H9 (cell line): ENCODE results near the gene GABRB1. TPM values are rescaled to one million over a fixed set of nuclear protein-coding genes. Genes with fewer than 3 reads are reported as not detected.

ENCODE experiments used
- DNase-seq: peaks from one replicate; pipeline ENCODE4 v3.0.0-alpha.2; 2017
- H2AFZ ChIP-seq: one replicate; pipeline ENCODE4 v1.6.1; 2013; ENCODE audit warnings: mild to moderate bottlenecking, low read length, control low read depth, moderate library complexity
- H2AK5ac ChIP-seq: 2 replicates; pipeline ENCODE4 v1.6.1; 2013; ENCODE audit warnings: low read length, control low read depth, mixed read lengths; ENCODE audit not compliant: insufficient read length
- H2BK120ac ChIP-seq: one replicate; pipeline ENCODE4 v1.6.1; 2013; ENCODE audit warnings: low read depth, mild to moderate bottlenecking, low read length, control low read depth, inconsistent platforms; ENCODE audit not compliant: poor library complexity, severe bottlenecking
- H2BK12ac ChIP-seq: 2 replicates; pipeline ENCODE4 v1.6.1; 2013; ENCODE audit warnings: low read length, control low read depth, mixed read lengths, low read depth; ENCODE audit not compliant: insufficient read length
- H2BK15ac ChIP-seq: 2 replicates; pipeline ENCODE4 v1.6.1; 2013; ENCODE audit warnings: low read depth, low read length, control low read depth
- H2BK20ac ChIP-seq: one replicate; pipeline ENCODE4 v1.6.1; 2013; ENCODE audit warnings: low read depth, mild to moderate bottlenecking, low read length, control low read depth, inconsistent platforms; ENCODE audit not compliant: poor library complexity, severe bottlenecking
- H2BK5ac ChIP-seq: 2 replicates; pipeline ENCODE4 v1.6.1; 2013; ENCODE audit warnings: low read length, control low read depth, mixed read lengths; ENCODE audit not compliant: insufficient read length
- H3K14ac ChIP-seq: 2 replicates; pipeline ENCODE4 v1.6.1; 2013; ENCODE audit warnings: low read length, control low read depth; ENCODE audit not compliant: insufficient read depth
- H3K18ac ChIP-seq: 2 replicates; pipeline ENCODE4 v1.6.1; 2013; ENCODE audit warnings: low read depth, mild to moderate bottlenecking, mixed read lengths, low read length, control low read depth; ENCODE audit not compliant: insufficient read length
- H3K23ac ChIP-seq: 2 replicates; pipeline ENCODE4 v1.6.1; 2013; ENCODE audit warnings: low read length, control low read depth, mixed read lengths, low read depth; ENCODE audit not compliant: insufficient read length
- H3K23me2 ChIP-seq: 2 replicates; pipeline ENCODE4 v1.6.1; 2013; ENCODE audit warnings: low read depth, mild to moderate bottlenecking, mixed read lengths, low read length, control low read depth; ENCODE audit not compliant: insufficient read length, poor library complexity, severe bottlenecking
- H3K27ac ChIP-seq: 2 replicates; pipeline ENCODE4 v1.5.1; 2013; ENCODE audit warnings: low read length, control low read depth, mixed read lengths, low read depth; ENCODE audit not compliant: insufficient read length
- H3K27me3 ChIP-seq: 2 replicates; pipeline ENCODE4 v1.6.1; 2013; ENCODE audit warnings: low read length, control low read depth, inconsistent platforms; ENCODE audit not compliant: insufficient read depth
- H3K4ac ChIP-seq: 2 replicates; pipeline ENCODE4 v1.6.1; 2013; ENCODE audit warnings: low read depth, mild to moderate bottlenecking, control low read depth, inconsistent platforms, low read length, moderate library complexity
- H3K4me1 ChIP-seq: 2 replicates; pipeline ENCODE4 v1.6.1; 2013; ENCODE audit warnings: low read length, control low read depth, inconsistent platforms; ENCODE audit not compliant: insufficient read depth
- H3K4me2 ChIP-seq: 2 replicates; pipeline ENCODE4 v1.6.1; 2013; ENCODE audit warnings: low read length, control low read depth, mixed read lengths; ENCODE audit not compliant: insufficient read length, insufficient read depth
- H3K56ac ChIP-seq: 2 replicates; pipeline ENCODE4 v1.6.1; 2013; ENCODE audit warnings: low read depth, mild to moderate bottlenecking, mixed read lengths, low read length, control low read depth; ENCODE audit not compliant: insufficient read length
- H3K79me1 ChIP-seq: 2 replicates; pipeline ENCODE4 v1.6.1; 2013; ENCODE audit warnings: low read depth, mild to moderate bottlenecking, moderate library complexity, low read length, control low read depth, inconsistent platforms; ENCODE audit not compliant: insufficient read depth, poor library complexity, severe bottlenecking
- H3K79me2 ChIP-seq: 2 replicates; pipeline ENCODE4 v1.6.1; 2013; ENCODE audit warnings: low read length, control low read depth, inconsistent platforms; ENCODE audit not compliant: insufficient read depth
- H3K9ac ChIP-seq: 2 replicates; pipeline ENCODE4 v1.6.1; 2013; ENCODE audit warnings: low read length, control low read depth, mixed read lengths; ENCODE audit not compliant: insufficient read length; ENCODE audit errors: extremely low read depth
- H3K9me3 ChIP-seq: one replicate; pipeline ENCODE4 v1.6.1; 2013; ENCODE audit warnings: low read depth, low read length, inconsistent platforms; ENCODE audit not compliant: control insufficient read depth
- H3T11ph ChIP-seq: one replicate; pipeline ENCODE4 v1.6.1; 2013; ENCODE audit warnings: mild to moderate bottlenecking, low read length, control low read depth, inconsistent platforms
- H4K20me1 ChIP-seq: one replicate; pipeline ENCODE4 v1.6.1; 2013; ENCODE audit not compliant: control insufficient read depth, insufficient read length, insufficient read depth
- H4K5ac ChIP-seq: 2 replicates; pipeline ENCODE4 v1.6.1; 2013; ENCODE audit warnings: low read depth, mild to moderate bottlenecking, mixed read lengths, low read length, control low read depth; ENCODE audit not compliant: insufficient read length
- H4K8ac ChIP-seq: replicated peaks from 2 replicates; pipeline ENCODE4 v1.6.1; 2013; ENCODE audit warnings: low read length, control low read depth, mixed read lengths, low read depth; ENCODE audit not compliant: insufficient read length
- H4K91ac ChIP-seq: 2 replicates; pipeline ENCODE4 v1.6.1; 2013; ENCODE audit warnings: low read depth, mild to moderate bottlenecking, moderate library complexity, mixed read lengths, low read length, control low read depth; ENCODE audit not compliant: insufficient read length
- H3K27ac Mint-ChIP-seq, 3 experiments: 2 replicates in 2 of 3; 3 replicates in 1 of 3; pipeline ENCODE4 v1.8.0; 2020 to 2021; ENCODE audit warnings: mixed read lengths in 3 of 3, mild to moderate bottlenecking in 1 of 3, moderate library complexity in 1 of 3
- H3K27me3 Mint-ChIP-seq: 2 replicates; pipeline ENCODE4 v1.8.0; 2021; ENCODE audit warnings: low read depth, mild to moderate bottlenecking, moderate library complexity, mixed read lengths
- H3K36me3 Mint-ChIP-seq, 3 experiments: 2 replicates in 2 of 3; 3 replicates in 1 of 3; pipeline ENCODE4 v1.8.0; 2020 to 2021; ENCODE audit warnings: low read depth in 3 of 3, mixed read lengths in 3 of 3; ENCODE audit not compliant: insufficient read depth in 1 of 3
- H3K4me1 Mint-ChIP-seq, 2 experiments: 2 replicates each; pipeline ENCODE4 v1.8.0; 2020; ENCODE audit warnings: mixed read lengths in 2 of 2
- H3K4me3 Mint-ChIP-seq, 2 experiments: 2 replicates in 1 of 2; 3 replicates in 1 of 2; pipeline ENCODE4 v1.8.0; 2020 to 2021; ENCODE audit warnings: mild to moderate bottlenecking in 2 of 2, mixed read lengths in 2 of 2, moderate library complexity in 1 of 2
- H3K9me3 Mint-ChIP-seq, 2 experiments: 2 replicates in 1 of 2; 3 replicates in 1 of 2; pipeline ENCODE4 v1.8.0; 2020; ENCODE audit warnings: mild to moderate bottlenecking in 2 of 2, mixed read lengths in 2 of 2, moderate library complexity in 1 of 2
- CTCF ChIP-seq: fragments of 200-600 bp; sonication (generic); conservative IDR thresholded peaks from 3 replicates; pipeline ENCODE4 v1.8.0; 2021; ENCODE audit warnings: antibody characterized with exemption, mild to moderate bottlenecking
- WGBS: extraction: QIAGEN DNeasy Blood & Tissue Kit; methylation state at CpG from one replicate; pipeline ENCODE4 v1.1.7; 2013; ENCODE audit warnings: missing lambda C conversion rate, low lambda C conversion rate, mixed read lengths; ENCODE audit not compliant: insufficient read length; ENCODE audit errors: extremely low coverage; 5-methylcytosine and 5-hydroxymethylcytosine counted together
- total RNA-seq: library from RNA; stranded (reverse); gene quantifications from 2 replicates; pipeline ENCODE4 v1.2.1, GENCODE V29; 2021

Gene GABRB1
- total RNA-seq, 1 experiment from 2014 or later = 0.39 TPM

DNA sequence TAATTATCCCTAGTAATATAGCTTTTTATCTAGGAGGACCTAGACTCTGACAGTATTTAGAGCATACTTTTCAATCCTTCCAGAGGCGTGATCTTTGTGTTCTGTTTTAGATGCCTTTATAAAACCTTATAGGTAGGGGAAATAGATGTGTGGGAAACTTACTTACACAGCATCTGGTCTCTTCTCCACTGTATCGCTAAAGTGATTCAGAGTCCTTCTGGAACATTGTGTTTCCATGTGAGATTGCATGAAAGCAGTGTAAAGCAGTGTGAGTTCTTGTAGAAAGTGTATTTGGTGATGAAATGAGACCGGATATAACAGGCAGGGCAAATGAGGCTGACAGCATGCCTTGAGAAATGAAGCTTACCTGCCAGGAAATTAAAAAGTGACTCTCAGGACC lies 9.5 kb downstream of the GABRB1 start:
- DNase-seq = no peak
- Histone ChIP-seq H4K20me1 (no peaks in the 10 kb centered on the region), H3K79me1 (no peaks in the 10 kb centered on the region), H3T11ph (no peak overlapping the region), H3K4me1 (no peaks in the 10 kb centered on the region), H3K4ac (no peak overlapping the region), H3K27me3 (no peaks in the 10 kb centered on the region), H3K14ac (no peak overlapping the region), H2BK5ac (no peak overlapping the region), H3K27ac (no peak overlapping the region), H2BK15ac (no peak overlapping the region), H2BK20ac (no peak overlapping the region), H4K91ac (no peak overlapping the region), H3K9ac (no peak overlapping the region), H3K18ac (no peak overlapping the region), H4K8ac (no peak overlapping the region), H3K9me3 (no peaks in the 10 kb centered on the region), H2AFZ (no peak overlapping the region), H3K4me2 (no peak overlapping the region), H3K56ac (no peak overlapping the region), H3K79me2 (no peaks in the 10 kb centered on the region), H3K23ac (no peak overlapping the region), H3K23me2 (no peaks in the 10 kb centered on the region), H4K5ac (no peak overlapping the region), H2AK5ac (no peak overlapping the region), H2BK120ac (no peak overlapping the region), H2BK12ac (no peak overlapping the region)
- Mint-ChIP-seq H3K4me3 (no peak overlapping the region), H3K27me3 (no peaks in the 10 kb centered on the region; the same call in 1 of the 2 replicates), H3K36me3 (no peaks in the 10 kb centered on the region), H3K4me1 (no peaks in the 10 kb centered on the region), H3K9me3 (no peaks in the 10 kb centered on the region), H3K27ac (no peak overlapping the region)
- WGBS = no CpG with 5 or more reads among the region's 3 CpGs
- no peak for TF ChIP-seq CTCF
